PFSK-1 (cell line): Measurements from ENCODE around the gene MXI1.

Source experiments
- POLR2AphosphoS5 ChIP-seq: IDR thresholded peaks from 2 replicates; pipeline ENCODE4 v1.6.1; 2012; ENCODE audit warnings: low read depth, mild to moderate bottlenecking, control low read depth, low read length, moderate library complexity
- REST ChIP-seq, 2 experiments: IDR thresholded peaks; 2 replicates each; pipeline versions ENCODE4 v1.6.1 to v1.8.0; 2011 to 2012; ENCODE audit warnings: low read depth in 2 of 2, low read length in 2 of 2, control low read depth in 1 of 2, inconsistent platforms in 1 of 2, mild to moderate bottlenecking in 1 of 2, moderate library complexity in 1 of 2; ENCODE audit not compliant: insufficient read depth in 1 of 2
- SIN3A ChIP-seq: IDR thresholded peaks from 2 replicates; pipeline ENCODE4 v1.6.1; 2012; ENCODE audit warnings: mild to moderate bottlenecking, low read length, moderate library complexity, borderline replicate concordance; ENCODE audit not compliant: insufficient read depth

GRCh38 chr10:110216240-110216639, 8.8 kb downstream of the MXI1 start:
- TF ChIP-seq POLR2AphosphoS5 (no peak), REST (IDR thresholded peaks at IDR 0.05; ENCODE audit: insufficient read depth in 1 of 2, low read depth in 2 of 2, low read length in 2 of 2) (no peak), SIN3A (no peak)
